ENCODE data around the gene STKLD1. TPM values are rescaled to one million over a fixed set of nuclear protein-coding genes. Genes with fewer than 3 reads are reported as not detected.
A peak's percentile ranks its signal among the peaks of the same experiment; 100 is the strongest.

STKLD1 gene
- total and polyA plus RNA-seq, 2 donors (not counting 1 experiment from before 2014, with no cell fraction given): 0.18 to 1.1 TPM

DNA sequence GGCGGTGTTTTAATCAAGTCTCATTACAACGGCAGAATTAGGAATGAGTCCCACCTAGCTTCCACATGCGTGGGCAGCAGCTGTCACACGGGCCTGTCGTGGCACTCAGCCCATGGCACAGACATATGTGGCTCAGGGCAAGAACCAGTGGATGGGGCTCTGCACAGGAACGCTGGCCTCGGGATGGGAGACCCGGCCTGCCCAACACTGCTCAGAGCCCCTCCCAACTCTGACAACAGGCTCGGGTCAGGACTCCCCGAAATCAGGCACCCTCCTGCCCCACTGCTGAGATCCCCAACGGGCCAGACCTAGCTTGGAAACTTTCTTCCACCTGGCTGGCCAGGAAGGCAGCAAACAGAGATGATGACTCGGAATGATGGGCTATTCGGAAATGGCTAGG, 35.2 kb upstream of the STKLD1 start:
- H3K4me3 Mint-ChIP-seq: peak overlapping the region; percentile 70
- ATAC-seq (ENCODE audit: low read depth) (no peak), DNase-seq (no peak)
- H3K27ac Mint-ChIP-seq: peak overlapping the region; percentile 86
- Histone ChIP-seq H4K20me1 (ENCODE audit: control insufficient read depth, insufficient read depth, low read length, poor library complexity, severe bottlenecking) (no peaks in the 10 kb centered on the region), H3K4me1 (ENCODE audit: control insufficient read depth in 2 of 2, insufficient read depth in 2 of 2, low read length in 2 of 2) (peaks cover 29 to 53% of the 10 kb centered on the region in 2 donors), H2AFZ (ENCODE audit: insufficient read depth, low read depth, low read length, poor library complexity, severe bottlenecking) (no peak overlapping the region), H3K9me3 (ENCODE audit: control extremely low read depth in 1 of 3, control insufficient read depth in 2 of 3, insufficient read depth in 1 of 3, low read length in 2 of 3) (peaks cover 0 to 13% (median 3%) of the 10 kb centered on the region in 3 donors), H3K27me3 (replicated peaks in 1 of 4; ENCODE audit: control extremely low read depth in 1 of 4, control insufficient read depth in 3 of 4, insufficient read depth in 4 of 4, low read length in 3 of 4) (no peaks in the 10 kb centered on the region), H3K4me3 (ENCODE audit: control extremely low read depth in 1 of 5, extremely low read depth in 1 of 5, insufficient read depth in 1 of 5, low read depth in 2 of 5, low read length in 4 of 5) (no peak overlapping the region), H3K27ac (ENCODE audit: low read length in 2 of 2) (peak overlapping the region; percentile 75), H3K36me3 (replicated peaks in 1 of 2; ENCODE audit: control extremely low read depth in 1 of 2, control insufficient read depth in 1 of 2, extremely low read depth in 1 of 2, insufficient read depth in 2 of 2, low read length in 1 of 2) (peaks cover 0 to 58% of the 10 kb centered on the region in 2 experiments), H3K4me2 (replicated peaks; ENCODE audit: low read depth, low read length, poor library complexity, severe bottlenecking) (peak overlapping the region; percentile 67), H3K9ac (ENCODE audit: low read length) (peak overlapping the region; percentile 28), H3K79me2 (ENCODE audit: control insufficient read depth, insufficient read depth, low read length) (peaks cover 27% of the 10 kb centered on the region)
- ChIA-PET CTCF (interaction anchor here (1.8 kb wide), 1 partner anchor 13 kb away, joined by 5 read pairs; no protein-coding TSS in a partner anchor), POLR2A (no interaction called here)
- intact Hi-C loops (cut with micrococcal nuclease): no loop called here
- no peak for TF ChIP-seq EZH2 (IDR thresholded peaks at IDR 0.05; ENCODE audit: borderline replicate concordance, insufficient read depth, low read depth, low read length, poor library complexity, severe bottlenecking)
- TF ChIP-seq, protein P1, sequence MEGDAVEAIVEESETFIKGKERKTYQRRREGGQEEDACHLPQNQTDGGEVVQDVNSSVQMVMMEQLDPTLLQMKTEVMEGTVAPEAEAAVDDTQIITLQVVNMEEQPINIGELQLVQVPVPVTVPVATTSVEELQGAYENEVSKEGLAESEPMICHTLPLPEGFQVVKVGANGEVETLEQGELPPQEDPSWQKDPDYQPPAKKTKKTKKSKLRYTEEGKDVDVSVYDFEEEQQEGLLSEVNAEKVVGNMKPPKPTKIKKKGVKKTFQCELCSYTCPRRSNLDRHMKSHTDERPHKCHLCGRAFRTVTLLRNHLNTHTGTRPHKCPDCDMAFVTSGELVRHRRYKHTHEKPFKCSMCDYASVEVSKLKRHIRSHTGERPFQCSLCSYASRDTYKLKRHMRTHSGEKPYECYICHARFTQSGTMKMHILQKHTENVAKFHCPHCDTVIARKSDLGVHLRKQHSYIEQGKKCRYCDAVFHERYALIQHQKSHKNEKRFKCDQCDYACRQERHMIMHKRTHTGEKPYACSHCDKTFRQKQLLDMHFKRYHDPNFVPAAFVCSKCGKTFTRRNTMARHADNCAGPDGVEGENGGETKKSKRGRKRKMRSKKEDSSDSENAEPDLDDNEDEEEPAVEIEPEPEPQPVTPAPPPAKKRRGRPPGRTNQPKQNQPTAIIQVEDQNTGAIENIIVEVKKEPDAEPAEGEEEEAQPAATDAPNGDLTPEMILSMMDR (IDR thresholded peaks at IDR 0.05): no peak
- H3K9me3 Mint-ChIP-seq (ENCODE audit: insufficient read depth): no peaks in the 10 kb centered on the region
- H3K27me3 Mint-ChIP-seq: no peaks in the 10 kb centered on the region
- WGBS (ENCODE audit: insufficient coverage): 90% methylated on average over 13 of the region's 13 CpGs
- peaks cover 53% of the 10 kb centered on the region for H3K4me1 Mint-ChIP-seq

DNA sequence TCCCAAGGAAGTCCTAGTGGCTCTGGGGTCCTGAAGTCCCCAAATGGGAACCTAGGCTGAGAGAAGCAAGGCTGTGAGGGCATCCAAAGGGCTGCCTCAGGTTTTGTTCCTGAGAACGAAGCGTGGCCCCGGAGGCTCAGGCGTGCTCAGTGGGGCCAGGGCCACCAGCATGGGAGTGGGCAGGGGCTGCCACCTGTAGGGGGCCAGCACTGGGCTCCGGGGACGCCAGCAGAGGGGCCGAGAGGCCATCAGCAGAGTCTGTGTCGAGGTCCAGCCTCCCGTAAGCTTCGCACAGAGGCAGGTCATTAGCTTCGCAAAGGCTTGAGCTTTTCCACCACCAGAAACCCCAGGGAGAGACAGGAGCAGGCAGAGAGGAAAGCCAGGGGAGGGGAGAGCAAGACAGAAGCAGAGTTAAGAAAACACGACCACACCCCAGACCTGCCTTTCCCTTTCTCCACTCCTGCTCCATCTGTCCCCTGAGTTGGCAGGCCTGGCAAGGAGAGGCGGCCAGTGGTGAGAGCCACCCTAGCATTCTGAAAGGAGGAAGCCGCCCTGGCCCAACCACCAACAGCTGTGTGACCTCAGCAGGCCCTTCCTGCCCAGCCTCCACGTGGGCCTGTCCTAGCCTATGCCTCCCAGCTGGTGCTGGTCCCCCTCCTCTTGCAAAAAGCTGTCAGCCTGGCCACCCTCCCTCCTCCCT, 34.6 kb upstream of the STKLD1 start:
- peaks cover 53% of the 10 kb centered on the region for H3K4me1 Mint-ChIP-seq
- peak overlapping the region; percentile 23 for H3K4me3 Mint-ChIP-seq
- peaks cover 30% of the 10 kb centered on the region for H3K79me2 ChIP-seq (ENCODE audit: control insufficient read depth, insufficient read depth, low read length)
- H3K27ac ChIP-seq (ENCODE audit: low read length in 2 of 2): peak overlapping the region; percentile 75
- peaks cover 33 to 54% of the 10 kb centered on the region in 2 donors for H3K4me1 ChIP-seq (ENCODE audit: control insufficient read depth in 2 of 2, insufficient read depth in 2 of 2, low read length in 2 of 2)
- peak overlapping the region; percentile 67 for H3K4me2 ChIP-seq (replicated peaks; ENCODE audit: low read depth, low read length, poor library complexity, severe bottlenecking)
- ChIA-PET POLR2A (no interaction called here), CTCF (no interaction called here)
- peaks cover 0 to 9% (median 3%) of the 10 kb centered on the region in 3 donors for H3K9me3 ChIP-seq (ENCODE audit: control extremely low read depth in 1 of 3, control insufficient read depth in 2 of 3, insufficient read depth in 1 of 3, low read length in 2 of 3)
- H3K9ac ChIP-seq (ENCODE audit: low read length): no peak overlapping the region
- no peak overlapping the region for H2AFZ ChIP-seq (ENCODE audit: insufficient read depth, low read depth, low read length, poor library complexity, severe bottlenecking)
- no peaks in the 10 kb centered on the region for H3K9me3 Mint-ChIP-seq (ENCODE audit: insufficient read depth)
- ATAC-seq (ENCODE audit: low read depth) (peak; percentile 16), DNase-seq (no peak)
- H4K20me1 ChIP-seq (ENCODE audit: control insufficient read depth, insufficient read depth, low read length, poor library complexity, severe bottlenecking): no peaks in the 10 kb centered on the region
- H3K36me3 ChIP-seq (replicated peaks in 1 of 2; ENCODE audit: control extremely low read depth in 1 of 2, control insufficient read depth in 1 of 2, extremely low read depth in 1 of 2, insufficient read depth in 2 of 2, low read length in 1 of 2): peaks cover 0 to 58% of the 10 kb centered on the region in 2 experiments
- no peaks in the 10 kb centered on the region for H3K27me3 Mint-ChIP-seq
- TF ChIP-seq EZH2 (IDR thresholded peaks at IDR 0.05; ENCODE audit: borderline replicate concordance, insufficient read depth, low read depth, low read length, poor library complexity, severe bottlenecking): no peak
- TF ChIP-seq, protein P1 (IDR thresholded peaks at IDR 0.05): no peak
- H3K27me3 ChIP-seq (replicated peaks in 1 of 4; ENCODE audit: control extremely low read depth in 1 of 4, control insufficient read depth in 3 of 4, insufficient read depth in 4 of 4, low read length in 3 of 4): no peaks in the 10 kb centered on the region
- H3K27ac Mint-ChIP-seq: peak overlapping the region; percentile 86
- no peak overlapping the region for H3K4me3 ChIP-seq (ENCODE audit: control extremely low read depth in 1 of 5, extremely low read depth in 1 of 5, insufficient read depth in 1 of 5, low read depth in 2 of 5, low read length in 4 of 5)
- intact Hi-C loops (cut with micrococcal nuclease): no loop called here
- 82% methylated on average over 12 of the region's 15 CpGs for WGBS (ENCODE audit: insufficient coverage)
